Loucy (cell line): ENCODE measurements around the gene ARF1.

Experiments used
- CTCF ChIP-seq: fragments of 200-600 bp; sonication (generic); conservative IDR thresholded peaks from 2 replicates; pipeline ENCODE4 v1.5.1; 2014; ENCODE audit warnings: mild to moderate bottlenecking, antibody characterized with exemption, low read length
- EZH2phosphoT487 ChIP-seq: fragments of 200-600 bp; IDR thresholded peaks from 2 replicates; pipeline ENCODE4 v1.6.1; 2018; ENCODE audit warnings: antibody characterized with exemption, mild to moderate bottlenecking, moderate library complexity, borderline replicate concordance

GRCh38 chr1:228081144-228081543 lies 1.4 kb upstream of the ARF1 start:
- TF ChIP-seq CTCF: no peak
- no peak for TF ChIP-seq EZH2phosphoT487
